ENCODE data around the gene RBFOX2. TPM values are rescaled to one million over a fixed set of nuclear protein-coding genes. Genes with fewer than 3 reads are reported as not detected.

Gene RBFOX2
- total and polyA plus RNA-seq, 4 donors: 14.2 to 53.6 (median 25.6) TPM

GRCh38 chr22:35717572-35717971 is 311.1 kb downstream of the RBFOX2 start, which contains the start of gene APOL5:
APOL5 (plus strand) TSS chr22:35717872; CDS start chr22:35717872, 0 bp downstream.
- no peak for DNase-seq (ENCODE audit: low spot score)
- Histone ChIP-seq H3K9me3 (ENCODE audit: control insufficient read depth in 4 of 4, low read length in 3 of 4) (peaks cover 0 to 7% (median 2%) of the 10 kb centered on the region in 4 donors), H3K4me1 (ENCODE audit: control insufficient read depth in 4 of 4, insufficient read depth in 4 of 4, low read length in 3 of 4) (no peaks in the 10 kb centered on the region), H3K9ac (ENCODE audit: low read depth in 1 of 2, low read length in 2 of 2) (no peak within 1 kb of the TSS), H3K27ac (ENCODE audit: low read depth in 1 of 2, low read length in 2 of 2) (no peak within 1 kb of the TSS), H3K27me3 (ENCODE audit: control insufficient read depth in 4 of 4, insufficient read depth in 4 of 4, low read length in 3 of 4) (no peaks in the 10 kb centered on the region), H3K36me3 (ENCODE audit: control insufficient read depth in 4 of 4, insufficient read depth in 3 of 4, low read depth in 1 of 4, low read length in 3 of 4) (no peaks in the 10 kb centered on the region), H3K4me3 (ENCODE audit: low read depth in 1 of 3, low read length in 3 of 3) (no peak within 1 kb of the TSS)
- 75% methylated on average over 3 of the region's 3 CpGs for WGBS
- no peak for TF ChIP-seq JUND (IDR thresholded peaks at IDR 0.05)
- TF ChIP-seq ATF3 (IDR thresholded peaks at IDR 0.05): no peak

- no peak overlapping the region for H3K4me3 ChIP-seq (ENCODE audit: low read depth in 1 of 3, low read length in 3 of 3)
- no peak for TF ChIP-seq YY1 (IDR thresholded peaks at IDR 0.05)
- TF ChIP-seq REST (IDR thresholded peaks at IDR 0.05): no peak
- no peak for TF ChIP-seq FOXA1 (IDR thresholded peaks at IDR 0.05)
- TF ChIP-seq GABPA (IDR thresholded peaks at IDR 0.05 in 1 of 2, conservative IDR thresholded peaks at IDR 0.05 in 1 of 2): no peak
- TF ChIP-seq HNF4G (IDR thresholded peaks at IDR 0.05): no peak
- no peak for TF ChIP-seq HNF4A (conservative IDR thresholded peaks at IDR 0.05)
- TF ChIP-seq MAX (IDR thresholded peaks at IDR 0.05): no peak
- no peak for TF ChIP-seq ATF3 (IDR thresholded peaks at IDR 0.05)
- no peak for TF ChIP-seq NR2F2 (IDR thresholded peaks at IDR 0.05)
- no peak for TF ChIP-seq JUND (IDR thresholded peaks at IDR 0.05)
- TF ChIP-seq ZBTB33 (IDR thresholded peaks at IDR 0.05): no peak
- TF ChIP-seq CTCF (IDR thresholded peaks at IDR 0.05; ENCODE audit: low read depth, low read length, missing input control): no peak
- TF ChIP-seq EGR1 (IDR thresholded peaks at IDR 0.05; ENCODE audit: low read depth in 2 of 2): no peak
- no peak for TF ChIP-seq RXRA (IDR thresholded peaks at IDR 0.05)
- no peak for TF ChIP-seq TAF1 (conservative IDR thresholded peaks at IDR 0.05)
- no peak for TF ChIP-seq FOXA2 (IDR thresholded peaks at IDR 0.05)
- no peak for TF ChIP-seq SP1 (IDR thresholded peaks at IDR 0.05)
- TF ChIP-seq RAD21 (IDR thresholded peaks at IDR 0.05): no peak
- DNase-seq (ENCODE audit: low spot score): no peak
These were observed 316.0 kb downstream of the RBFOX2 start for GRCh38 chr22:35712672-35713071.

More at GRCh38 chr22:35712672-35713071, 316.0 kb downstream of the RBFOX2 start:
- H3K27ac ChIP-seq (ENCODE audit: low read depth in 1 of 2, low read length in 2 of 2): no peak overlapping the region
- no peak overlapping the region for H3K9ac ChIP-seq (ENCODE audit: low read depth in 1 of 2, low read length in 2 of 2)
- peaks cover 2 to 12% (median 11%) of the 10 kb centered on the region in 4 donors for H3K4me1 ChIP-seq (ENCODE audit: control insufficient read depth in 4 of 4, insufficient read depth in 4 of 4, low read length in 3 of 4)
- peaks cover 0 to 7% (median 2%) of the 10 kb centered on the region in 4 donors for H3K9me3 ChIP-seq (ENCODE audit: control insufficient read depth in 4 of 4, low read length in 3 of 4)
- no peaks in the 10 kb centered on the region for H3K36me3 ChIP-seq (ENCODE audit: control insufficient read depth in 4 of 4, insufficient read depth in 3 of 4, low read depth in 1 of 4, low read length in 3 of 4)
- no peaks in the 10 kb centered on the region for H3K27me3 ChIP-seq (ENCODE audit: control insufficient read depth in 4 of 4, insufficient read depth in 4 of 4, low read length in 3 of 4)
- WGBS: over 99% methylated on average over 2 of the region's 2 CpGs
